HG02759 (cell line): Measurements from ENCODE around the gene CTNND2.

Experiments
- ATAC-seq: cut with Tn5 transposase; IDR thresholded peaks from one replicate; pipeline ENCODE4 v1.9.1; 2021; ENCODE audit warnings: mild to moderate bottlenecking, moderate library complexity; ENCODE audit not compliant: unreplicated experiment

Gene CTNND2

GRCh38 chr5:11904265-11904906 is at the start of gene CTNND2:
Gene CTNND2 (minus strand): TSS chr5:11904446. CDS start chr5:11903853, 593 bp downstream.
- peak; percentile 56 for ATAC-seq

- no peak for ATAC-seq
Observed at GRCh38 chr5:11946317-11946716, 42.1 kb upstream of the CTNND2 start.

GRCh38 chr5:11941566-11941965 is 37.3 kb upstream of the CTNND2 start:
- ATAC-seq, result no peak

- ATAC-seq, result no peak
Observed at GRCh38 chr5:11931638-11932037, 27.4 kb upstream of the CTNND2 start.

- ATAC-seq, result no peak
Observed at GRCh38 chr5:11928909-11929308, 24.7 kb upstream of the CTNND2 start.

- no peak for ATAC-seq
Observed at GRCh38 chr5:11925701-11926100, 21.5 kb upstream of the CTNND2 start.

GRCh38 chr5:11922394-11922793 is 18.1 kb upstream of the CTNND2 start:
- no peak for ATAC-seq

- ATAC-seq, result no peak
Observed at GRCh38 chr5:11918463-11919045, 14.3 kb upstream of the CTNND2 start.

GRCh38 chr5:11909471-11909870 is 5.2 kb upstream of the CTNND2 start:
- ATAC-seq, result no peak

GRCh38 chr5:11906497-11906896 is 2.3 kb upstream of the CTNND2 start:
- no peak for ATAC-seq

GRCh38 chr5:11905206-11905605 is 960 bp upstream of the CTNND2 start:
- no peak for ATAC-seq

- peak; percentile 67 for ATAC-seq
Observed at GRCh38 chr5:11903614-11904264, 507 bp downstream of the CTNND2 start.

- no peak for ATAC-seq
Observed at GRCh38 chr5:11903121-11903613, 1.1 kb downstream of the CTNND2 start.

- ATAC-seq, result no peak
Observed at GRCh38 chr5:11902201-11902619, 2.0 kb downstream of the CTNND2 start.

GRCh38 chr5:11898787-11899186 is 5.5 kb downstream of the CTNND2 start:
- ATAC-seq, result no peak

GRCh38 chr5:11897781-11898180 is 6.5 kb downstream of the CTNND2 start:
- no peak for ATAC-seq

GRCh38 chr5:11894992-11895391 is 9.3 kb downstream of the CTNND2 start:
- no peak for ATAC-seq

- ATAC-seq, result no peak
Observed at GRCh38 chr5:11892832-11893231, 11.4 kb downstream of the CTNND2 start.

GRCh38 chr5:11890777-11891176 is 13.5 kb downstream of the CTNND2 start:
- ATAC-seq, result no peak

- no peak for ATAC-seq
Observed at GRCh38 chr5:11888221-11888620, 16.0 kb downstream of the CTNND2 start.

GRCh38 chr5:11878814-11879213 is 25.4 kb downstream of the CTNND2 start:
- no peak for ATAC-seq

GRCh38 chr5:11873587-11873986 is 30.7 kb downstream of the CTNND2 start:
- no peak for ATAC-seq
